Measurements from ENCODE around the gene DSTN. TPM values are rescaled to one million over a fixed set of nuclear protein-coding genes. Genes with fewer than 3 reads are reported as not detected.

DSTN gene
- total RNA-seq, 1 experiment from 2014 or later, result 202 TPM

DNA sequence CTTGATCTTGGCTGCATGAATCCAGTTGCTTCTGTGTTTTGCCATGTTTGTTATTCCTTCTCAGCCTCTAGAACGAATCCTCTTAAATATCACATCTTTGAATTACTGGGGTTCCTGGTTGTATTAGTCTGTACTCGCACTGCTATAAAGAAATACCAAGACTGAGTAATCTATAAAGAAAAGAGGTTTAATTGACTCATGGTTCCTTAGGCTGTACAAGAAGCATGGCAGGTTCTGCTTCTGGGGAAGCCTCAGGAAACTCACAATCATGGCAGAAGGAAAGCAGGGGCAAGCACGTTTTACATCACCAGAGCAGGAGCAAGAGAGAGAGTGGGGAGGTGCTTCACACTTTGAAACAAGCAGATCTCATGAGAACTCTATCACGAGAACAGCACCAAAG is 20.7 kb upstream of the DSTN start:
- H4K20me1 ChIP-seq (ENCODE audit: insufficient read depth), result no peaks in the 10 kb centered on the region
- no peak overlapping the region for H2AFZ ChIP-seq (ENCODE audit: low read depth, low read length, poor library complexity, severe bottlenecking)
- H3K27me3 ChIP-seq (ENCODE audit: insufficient read depth, low read length), result no peaks in the 10 kb centered on the region
- H3K79me2 ChIP-seq (ENCODE audit: insufficient read depth, low read length), result no peaks in the 10 kb centered on the region
- TF ChIP-seq EGR1 (IDR thresholded peaks at IDR 0.05; ENCODE audit: low read depth) (no peak), POLR2A (IDR thresholded peaks at IDR 0.05; ENCODE audit: borderline replicate concordance, extremely low read depth, insufficient read depth, insufficient read length) (no peak), SIN3A (IDR thresholded peaks at IDR 0.05; ENCODE audit: low read depth) (no peak), TCF7L2 (IDR thresholded peaks at IDR 0.05; ENCODE audit: borderline replicate concordance, extremely low read depth, insufficient read depth, insufficient read length) (no peak), SRF (IDR thresholded peaks at IDR 0.05; ENCODE audit: low read depth) (no peak), ELF1 (IDR thresholded peaks at IDR 0.05; ENCODE audit: borderline replicate concordance, low read depth) (no peak), JUND (IDR thresholded peaks at IDR 0.05) (no peak), YY1 (IDR thresholded peaks at IDR 0.05; ENCODE audit: extremely low read depth, insufficient replicate concordance, low read depth, low read length) (no peak), ZNF274 (IDR thresholded peaks at IDR 0.05; ENCODE audit: low read depth, low read length) (no peak), CEBPB (IDR thresholded peaks at IDR 0.05; ENCODE audit: low read depth) (no peak), EZH2phosphoT487 (IDR thresholded peaks at IDR 0.05; ENCODE audit: borderline replicate concordance) (no peak), FOSL1 (IDR thresholded peaks at IDR 0.05; ENCODE audit: low read depth) (no peak), POLR2AphosphoS5 (IDR thresholded peaks at IDR 0.05; ENCODE audit: low read depth, low read length) (no peak)
- TF ChIP-seq, protein P1, sequence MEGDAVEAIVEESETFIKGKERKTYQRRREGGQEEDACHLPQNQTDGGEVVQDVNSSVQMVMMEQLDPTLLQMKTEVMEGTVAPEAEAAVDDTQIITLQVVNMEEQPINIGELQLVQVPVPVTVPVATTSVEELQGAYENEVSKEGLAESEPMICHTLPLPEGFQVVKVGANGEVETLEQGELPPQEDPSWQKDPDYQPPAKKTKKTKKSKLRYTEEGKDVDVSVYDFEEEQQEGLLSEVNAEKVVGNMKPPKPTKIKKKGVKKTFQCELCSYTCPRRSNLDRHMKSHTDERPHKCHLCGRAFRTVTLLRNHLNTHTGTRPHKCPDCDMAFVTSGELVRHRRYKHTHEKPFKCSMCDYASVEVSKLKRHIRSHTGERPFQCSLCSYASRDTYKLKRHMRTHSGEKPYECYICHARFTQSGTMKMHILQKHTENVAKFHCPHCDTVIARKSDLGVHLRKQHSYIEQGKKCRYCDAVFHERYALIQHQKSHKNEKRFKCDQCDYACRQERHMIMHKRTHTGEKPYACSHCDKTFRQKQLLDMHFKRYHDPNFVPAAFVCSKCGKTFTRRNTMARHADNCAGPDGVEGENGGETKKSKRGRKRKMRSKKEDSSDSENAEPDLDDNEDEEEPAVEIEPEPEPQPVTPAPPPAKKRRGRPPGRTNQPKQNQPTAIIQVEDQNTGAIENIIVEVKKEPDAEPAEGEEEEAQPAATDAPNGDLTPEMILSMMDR (IDR thresholded peaks at IDR 0.05 in 2 of 3, conservative IDR thresholded peaks at IDR 0.05 in 1 of 3; ENCODE audit: borderline replicate concordance in 1 of 3, insufficient read depth in 1 of 3, low read depth in 2 of 3, low read length in 2 of 3), result no peak
- TF ChIP-seq, protein P2, sequence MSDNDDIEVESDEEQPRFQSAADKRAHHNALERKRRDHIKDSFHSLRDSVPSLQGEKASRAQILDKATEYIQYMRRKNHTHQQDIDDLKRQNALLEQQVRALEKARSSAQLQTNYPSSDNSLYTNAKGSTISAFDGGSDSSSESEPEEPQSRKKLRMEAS (IDR thresholded peaks at IDR 0.05), result no peak
- TF ChIP-seq, protein P3, sequence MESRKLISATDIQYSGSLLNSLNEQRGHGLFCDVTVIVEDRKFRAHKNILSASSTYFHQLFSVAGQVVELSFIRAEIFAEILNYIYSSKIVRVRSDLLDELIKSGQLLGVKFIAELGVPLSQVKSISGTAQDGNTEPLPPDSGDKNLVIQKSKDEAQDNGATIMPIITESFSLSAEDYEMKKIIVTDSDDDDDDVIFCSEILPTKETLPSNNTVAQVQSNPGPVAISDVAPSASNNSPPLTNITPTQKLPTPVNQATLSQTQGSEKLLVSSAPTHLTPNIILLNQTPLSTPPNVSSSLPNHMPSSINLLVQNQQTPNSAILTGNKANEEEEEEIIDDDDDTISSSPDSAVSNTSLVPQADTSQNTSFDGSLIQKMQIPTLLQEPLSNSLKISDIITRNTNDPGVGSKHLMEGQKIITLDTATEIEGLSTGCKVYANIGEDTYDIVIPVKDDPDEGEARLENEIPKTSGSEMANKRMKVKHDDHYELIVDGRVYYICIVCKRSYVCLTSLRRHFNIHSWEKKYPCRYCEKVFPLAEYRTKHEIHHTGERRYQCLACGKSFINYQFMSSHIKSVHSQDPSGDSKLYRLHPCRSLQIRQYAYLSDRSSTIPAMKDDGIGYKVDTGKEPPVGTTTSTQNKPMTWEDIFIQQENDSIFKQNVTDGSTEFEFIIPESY (IDR thresholded peaks at IDR 0.05; ENCODE audit: extremely low read depth, insufficient replicate concordance, low read length), result no peak
- H3K9ac ChIP-seq (ENCODE audit: low read length), result no peak overlapping the region
- H3K9me3 ChIP-seq (ENCODE audit: control insufficient read depth in 1 of 2, insufficient read depth in 1 of 2, low read depth in 1 of 2, low read length in 2 of 2), result no peaks in the 10 kb centered on the region
- ChIA-PET POLR2A (no interaction called here), CTCF (no interaction called here), RAD21 (ENCODE audit: low non-redundant PET in 1 of 2, low total read pairs in 2 of 2, uncharacterized antibody in 2 of 2, unreplicated experiment in 2 of 2) (no interaction called here)
- BruUV-seq (replicated peaks), result no TSS peak
- H3K27ac ChIP-seq (ENCODE audit: low read depth, low read length), result no peak overlapping the region
- H3K4me3 ChIP-seq (replicated peaks in 1 of 2; ENCODE audit: low read depth in 1 of 2, low read length in 2 of 2), result no peak overlapping the region
- H3K9me2 ChIP-seq (ENCODE audit: insufficient read depth), result no peaks in the 10 kb centered on the region
- ATAC-seq (no peak), DNase-seq (ENCODE audit: low read depth, low spot score) (no peak)
- H3K36me3 ChIP-seq (ENCODE audit: control insufficient read depth in 1 of 2, insufficient read depth in 2 of 2, low read length in 2 of 2), result no peaks in the 10 kb centered on the region
- no peaks in the 10 kb centered on the region for H3K4me1 ChIP-seq (ENCODE audit: control insufficient read depth in 1 of 2, insufficient read depth in 2 of 2, low read length in 2 of 2)
- no peak overlapping the region for H3K4me2 ChIP-seq (ENCODE audit: low read length)
- intact Hi-C loops (cut with micrococcal nuclease), result no loop called here
